Measurements from ENCODE around the gene PPP1R3A.

Gene PPP1R3A

GRCh38 chr7:113880559-113880958 lies 38.2 kb downstream of the PPP1R3A start:
- DNase-seq, result no peak

- DNase-seq, result no peak
Observed at GRCh38 chr7:113878394-113878992, 40.3 kb downstream of the PPP1R3A start.

- no peak for DNase-seq
Observed at GRCh38 chr7:113875224-113875623, 43.6 kb downstream of the PPP1R3A start.

- no peak for DNase-seq
Observed at GRCh38 chr7:113873554-113874151, 45.2 kb downstream of the PPP1R3A start.

GRCh38 chr7:113872981-113873380 lies 45.8 kb downstream of the PPP1R3A start:
- no peak for DNase-seq

- DNase-seq, result no peak
Observed at GRCh38 chr7:113867325-113867724, 51.5 kb downstream of the PPP1R3A start.

GRCh38 chr7:113856010-113856409 lies 62.8 kb downstream of the PPP1R3A start:
- DNase-seq, result no peak

GRCh38 chr7:113840954-113841353 lies 77.9 kb downstream of the PPP1R3A start:
- no peak for DNase-seq

- DNase-seq, result no peak
Observed at GRCh38 chr7:113835367-113835766, 83.4 kb downstream of the PPP1R3A start.

GRCh38 chr7:113832196-113832745 lies 86.5 kb downstream of the PPP1R3A start:
- no peak for DNase-seq

- DNase-seq, result peak; percentile 23
Observed at GRCh38 chr7:113831556-113831955, 87.3 kb downstream of the PPP1R3A start.

- no peak for DNase-seq
Observed at GRCh38 chr7:113828581-113828980, 90.2 kb downstream of the PPP1R3A start.
